Ishikawa (cell line): ENCODE data around the gene TMEM40.

ENCODE experiments used
- CEBPB ChIP-seq: IDR thresholded peaks from 2 replicates; pipeline ENCODE4 v1.6.1; 2012
- CREB1 ChIP-seq: IDR thresholded peaks from 2 replicates; pipeline ENCODE4 v1.6.1; 2012; ENCODE audit warnings: low read depth
- EGR1 ChIP-seq: IDR thresholded peaks from 2 replicates; pipeline ENCODE4 v1.6.1; 2012
- EP300 ChIP-seq: IDR thresholded peaks from 2 replicates; pipeline ENCODE4 v1.6.1; 2012; ENCODE audit warnings: borderline replicate concordance
- FOXM1 ChIP-seq: IDR thresholded peaks from 2 replicates; pipeline ENCODE4 v1.6.1; 2012; ENCODE audit warnings: low read depth, borderline replicate concordance
- NFIC ChIP-seq: IDR thresholded peaks from 2 replicates; pipeline ENCODE4 v1.6.1; 2012
- RAD21 ChIP-seq: IDR thresholded peaks from 2 replicates; pipeline ENCODE4 v1.6.1; 2012; ENCODE audit warnings: low read depth
- REST ChIP-seq: IDR thresholded peaks from 2 replicates; pipeline ENCODE4 v1.6.1; 2012; ENCODE audit warnings: low read depth, mild to moderate bottlenecking
- TAF1 ChIP-seq: IDR thresholded peaks from 2 replicates; pipeline ENCODE4 v1.6.1; 2012; ENCODE audit warnings: low read depth, mild to moderate bottlenecking
- TCF12 ChIP-seq: IDR thresholded peaks from 2 replicates; pipeline ENCODE4 v1.6.1; 2012; ENCODE audit warnings: low read depth
- TEAD4 ChIP-seq: IDR thresholded peaks from 2 replicates; pipeline ENCODE4 v1.6.1; 2012
- YY1 ChIP-seq: IDR thresholded peaks from 2 replicates; pipeline ENCODE4 v1.6.1; 2012; ENCODE audit warnings: low read depth
- ZBTB7A ChIP-seq: IDR thresholded peaks from 2 replicates; pipeline ENCODE4 v1.6.1; 2012; ENCODE audit warnings: low read depth
- TF ChIP-seq, protein P1 (sequence below): IDR thresholded peaks from 2 replicates; pipeline ENCODE4 v1.6.1; 2012
- TF ChIP-seq, protein P2 (sequence below): IDR thresholded peaks from 2 replicates; pipeline ENCODE4 v1.6.1; 2012

Gene TMEM40

GRCh38 chr3:12775226-12775625 lies 16.2 kb upstream of the TMEM40 start:
- TF ChIP-seq, protein P1, sequence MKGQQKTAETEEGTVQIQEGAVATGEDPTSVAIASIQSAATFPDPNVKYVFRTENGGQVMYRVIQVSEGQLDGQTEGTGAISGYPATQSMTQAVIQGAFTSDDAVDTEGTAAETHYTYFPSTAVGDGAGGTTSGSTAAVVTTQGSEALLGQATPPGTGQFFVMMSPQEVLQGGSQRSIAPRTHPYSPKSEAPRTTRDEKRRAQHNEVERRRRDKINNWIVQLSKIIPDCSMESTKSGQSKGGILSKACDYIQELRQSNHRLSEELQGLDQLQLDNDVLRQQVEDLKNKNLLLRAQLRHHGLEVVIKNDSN: no peak
- TF ChIP-seq EP300: no peak

GRCh38 chr3:12774619-12775018 lies 15.6 kb upstream of the TMEM40 start:
- TF ChIP-seq RAD21: no peak
- TF ChIP-seq CEBPB: no peak
- no peak for TF ChIP-seq NFIC
- no peak for TF ChIP-seq EGR1
- no peak for TF ChIP-seq FOXM1
- TF ChIP-seq, protein P1: no peak
- TF ChIP-seq, protein P2, sequence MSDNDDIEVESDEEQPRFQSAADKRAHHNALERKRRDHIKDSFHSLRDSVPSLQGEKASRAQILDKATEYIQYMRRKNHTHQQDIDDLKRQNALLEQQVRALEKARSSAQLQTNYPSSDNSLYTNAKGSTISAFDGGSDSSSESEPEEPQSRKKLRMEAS: no peak
- TF ChIP-seq REST: no peak
- no peak for TF ChIP-seq TAF1
- TF ChIP-seq YY1: no peak
- no peak for TF ChIP-seq TEAD4
- no peak for TF ChIP-seq EP300
- TF ChIP-seq TCF12: no peak
- TF ChIP-seq ZBTB7A: no peak
- no peak for TF ChIP-seq CREB1

DNA sequence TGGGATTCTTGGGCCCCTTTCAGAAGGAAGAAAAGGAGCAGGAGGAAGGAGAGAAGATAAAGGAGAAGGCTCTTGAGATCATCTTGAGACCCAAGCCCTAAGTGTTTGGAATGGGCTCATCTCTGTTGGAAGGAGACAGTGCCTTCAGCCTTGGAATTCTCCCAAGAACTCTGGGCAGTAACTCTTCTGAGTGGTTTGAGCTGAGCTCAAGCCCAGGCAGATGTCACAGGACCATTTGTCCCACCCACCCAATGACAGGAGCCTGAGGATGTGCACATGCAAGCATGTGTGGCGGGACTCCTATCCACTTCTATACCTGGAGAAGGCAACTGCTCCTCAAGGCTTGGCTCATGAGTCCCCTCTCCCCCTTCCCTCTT lies 14.6 kb upstream of the TMEM40 start:
- TF ChIP-seq REST (no peak), CREB1 (no peak), EGR1 (no peak), NFIC (no peak)
- TF ChIP-seq, protein P1: no peak

DNA sequence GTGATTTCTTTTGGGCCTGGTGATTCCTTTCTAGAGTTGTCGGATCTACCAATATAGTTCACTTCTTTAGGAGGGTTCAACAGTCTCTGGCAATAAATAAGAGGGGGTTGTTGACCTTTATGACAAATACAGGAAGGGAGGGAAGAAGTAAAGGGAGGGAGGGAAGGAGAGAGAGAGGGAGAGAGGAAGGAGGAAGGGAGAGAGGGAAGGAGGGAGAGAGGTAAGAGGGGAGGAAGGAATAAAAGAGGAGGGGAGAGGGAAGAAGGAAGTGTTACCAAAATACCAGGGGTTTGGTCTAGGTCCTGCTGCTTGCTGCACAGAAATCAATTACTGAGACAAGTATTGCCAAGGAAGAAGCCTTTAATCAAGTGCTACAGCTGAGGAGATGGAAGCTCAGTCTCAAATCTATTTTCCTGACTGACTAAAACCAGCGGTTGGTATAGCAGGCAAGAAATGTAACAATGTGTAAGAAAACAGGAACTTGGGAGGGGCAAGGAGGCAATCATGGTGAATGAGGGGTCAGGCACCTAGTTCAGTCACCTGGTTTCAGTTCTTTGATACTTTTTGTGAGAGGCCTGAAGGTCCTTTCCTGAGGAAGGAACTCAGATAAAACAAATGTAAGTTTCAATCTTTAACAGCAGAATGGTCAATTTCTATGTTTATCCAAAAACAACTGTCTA lies 14.1 kb upstream of the TMEM40 start:
- TF ChIP-seq TCF12: no peak
- TF ChIP-seq EP300: no peak
- no peak for TF ChIP-seq EGR1
- TF ChIP-seq REST: no peak
- no peak for TF ChIP-seq NFIC
- TF ChIP-seq CEBPB: no peak
- TF ChIP-seq RAD21: no peak
- TF ChIP-seq, protein P2: no peak
- no peak for TF ChIP-seq CREB1
- TF ChIP-seq FOXM1: no peak
- no peak for TF ChIP-seq ZBTB7A
- no peak for TF ChIP-seq YY1

GRCh38 chr3:12772462-12772861 lies 13.4 kb upstream of the TMEM40 start:
- TF ChIP-seq FOXM1 (no peak), CEBPB (no peak), NFIC (no peak), CREB1 (no peak), EP300 (no peak), EGR1 (no peak), YY1 (no peak), RAD21 (no peak), TCF12 (no peak)
- TF ChIP-seq, protein P2: no peak
